A204.1 (cell line): ENCODE results near the gene GALNT18.

Experiments
- FAIRE-seq: peaks from 2 replicates; lab custom pipeline; 2012; peaks lifted over from hg19 to GRCh38; lab: Jason Lieb, UNC

GALNT18 gene

GRCh38 chr11:11494348-11494747 lies 127.5 kb downstream of the GALNT18 start:
- no peak for FAIRE-seq

DNA sequence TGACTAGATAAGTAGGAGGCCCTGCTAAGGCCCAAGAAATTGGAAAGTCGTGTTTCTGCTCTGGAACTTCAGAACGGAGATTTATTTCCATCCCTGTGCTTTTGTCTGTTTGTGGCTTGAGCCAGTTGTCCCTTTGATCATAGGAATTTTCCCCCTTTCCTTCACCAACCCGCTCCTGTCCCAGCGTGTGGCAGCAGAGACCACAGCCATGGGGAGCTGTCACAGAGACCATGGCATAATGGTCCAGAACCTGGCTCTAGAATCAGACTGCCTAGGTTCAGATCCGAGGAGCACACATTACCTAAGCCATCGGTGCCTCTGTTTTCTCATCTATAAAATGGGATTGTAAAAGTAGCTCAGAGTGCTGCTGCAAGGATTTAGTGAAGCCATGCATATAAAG lies 128.1 kb downstream of the GALNT18 start:
- FAIRE-seq = no peak

DNA sequence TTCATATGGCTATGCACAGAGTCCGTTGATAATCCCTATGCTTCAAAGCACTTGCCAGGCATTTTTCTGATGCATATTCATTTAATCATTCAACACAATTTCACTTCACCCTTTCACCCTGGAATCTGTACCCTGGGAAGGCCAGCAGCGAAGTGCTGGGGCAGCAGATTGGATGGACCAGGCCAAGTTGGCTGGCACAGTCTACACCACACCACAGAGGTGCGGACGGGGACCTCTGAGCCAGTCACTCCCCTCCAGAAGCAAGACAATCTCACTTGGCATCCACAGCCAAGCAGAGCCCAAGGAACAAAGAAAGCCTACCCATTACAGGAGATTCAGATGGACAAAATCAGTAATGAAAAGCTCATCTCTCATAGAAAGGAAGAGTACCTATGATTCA lies 130.2 kb downstream of the GALNT18 start:
- no peak for FAIRE-seq

DNA sequence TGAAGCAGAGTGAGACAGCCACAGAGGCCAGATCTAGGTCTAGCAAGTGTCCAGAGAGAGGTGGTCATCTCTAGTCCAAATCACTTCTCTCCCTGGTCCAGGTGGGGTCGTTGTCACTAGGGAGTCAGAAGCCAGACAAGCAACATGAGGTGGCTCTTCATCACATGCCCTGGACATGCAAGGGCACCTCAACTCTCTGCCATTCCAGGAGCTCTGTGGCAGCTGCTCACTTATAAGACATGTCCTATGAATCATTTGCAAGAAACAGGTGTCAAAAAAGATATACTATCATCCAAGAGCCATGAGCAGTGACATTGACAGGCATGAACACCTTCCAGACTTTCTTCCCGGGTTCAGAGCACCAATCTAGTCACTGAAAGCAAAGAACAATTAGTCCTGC lies 130.8 kb downstream of the GALNT18 start:
- no peak for FAIRE-seq

DNA sequence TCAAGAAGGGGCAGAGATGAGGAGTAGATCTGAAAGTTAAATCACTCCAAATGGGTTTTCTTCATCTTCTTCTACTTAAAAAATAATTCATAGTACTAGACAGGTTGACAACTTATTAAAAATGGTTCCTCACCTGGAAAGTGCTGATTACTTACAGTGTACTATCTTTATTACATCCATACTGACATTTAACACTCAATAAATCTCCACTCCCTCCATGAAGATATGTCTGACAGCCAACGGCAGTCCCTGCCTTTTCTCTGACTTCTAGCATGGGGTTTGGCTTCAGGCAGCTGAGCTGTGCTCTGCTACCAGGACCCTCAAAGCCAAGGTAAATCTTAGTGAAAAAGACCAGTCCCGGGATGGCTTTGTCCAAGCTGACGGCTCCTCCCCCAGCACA lies 135.4 kb downstream of the GALNT18 start:
- FAIRE-seq = no peak

DNA sequence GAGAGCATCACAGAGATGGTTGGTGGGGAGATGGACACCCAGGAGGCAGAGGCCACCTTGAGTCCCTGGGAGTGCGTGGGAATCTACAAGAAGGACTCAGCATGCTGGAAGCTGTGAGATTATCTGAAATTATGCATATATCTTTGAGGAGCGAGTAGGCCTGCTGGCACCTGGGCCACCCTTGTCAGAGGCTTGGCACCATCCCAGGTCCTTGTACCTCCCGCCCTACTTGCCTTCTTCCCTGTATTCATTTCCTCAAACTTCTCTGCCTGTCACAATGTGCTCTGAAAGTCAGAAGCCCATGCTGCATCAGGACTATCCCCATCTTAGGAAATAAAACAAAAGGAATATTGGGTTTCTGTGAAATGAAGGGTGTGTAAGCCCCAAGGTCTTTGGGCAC lies 135.8 kb downstream of the GALNT18 start:
- no peak for FAIRE-seq

- no peak for FAIRE-seq
Observed at GRCh38 chr11:11483627-11484026, 138.2 kb downstream of the GALNT18 start.

GRCh38 chr11:11482730-11483129 lies 139.1 kb downstream of the GALNT18 start:
- FAIRE-seq = no peak

DNA sequence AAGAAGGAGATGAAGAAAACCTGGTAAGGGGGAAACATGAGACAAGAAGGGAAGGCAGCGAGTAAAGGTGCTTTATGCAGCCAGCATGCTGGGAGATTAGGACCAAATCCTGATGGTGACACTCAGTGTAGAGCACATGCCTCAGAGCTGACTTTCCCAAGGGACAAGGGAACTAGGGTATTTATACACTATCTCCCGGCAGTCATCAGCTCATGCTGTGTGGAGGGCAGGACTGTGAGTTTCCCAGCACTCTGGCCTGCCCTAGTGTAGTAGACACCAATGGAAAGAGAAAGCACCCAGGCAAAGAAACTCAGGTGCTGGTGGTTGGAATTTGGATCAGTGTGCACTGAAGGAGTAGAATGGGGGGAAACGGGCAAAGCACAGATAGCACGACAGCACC lies 140.4 kb downstream of the GALNT18 start:
- no peak for FAIRE-seq

GRCh38 chr11:11480971-11481370 lies 140.8 kb downstream of the GALNT18 start:
- no peak for FAIRE-seq

DNA sequence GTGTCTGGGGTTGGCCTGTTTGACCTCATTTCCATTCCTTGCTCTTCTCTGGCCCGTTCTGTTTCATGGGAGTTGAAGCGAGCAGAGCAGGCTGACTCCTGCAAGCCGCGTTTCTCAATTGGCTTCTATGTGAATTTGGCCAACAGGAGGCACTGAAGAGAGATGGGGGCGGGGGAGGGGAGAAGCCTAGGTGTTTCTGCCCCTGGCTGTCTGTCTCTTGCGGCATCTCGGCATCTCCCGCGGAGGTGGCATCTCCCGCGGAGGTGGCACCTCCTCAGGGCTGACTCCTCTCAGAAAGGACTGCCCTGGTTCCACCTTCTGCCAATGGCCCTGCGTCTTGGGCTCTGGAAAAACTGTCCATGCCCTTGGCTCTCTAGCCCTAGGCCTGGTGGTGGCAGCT lies 143.1 kb downstream of the GALNT18 start:
- FAIRE-seq = no peak

DNA sequence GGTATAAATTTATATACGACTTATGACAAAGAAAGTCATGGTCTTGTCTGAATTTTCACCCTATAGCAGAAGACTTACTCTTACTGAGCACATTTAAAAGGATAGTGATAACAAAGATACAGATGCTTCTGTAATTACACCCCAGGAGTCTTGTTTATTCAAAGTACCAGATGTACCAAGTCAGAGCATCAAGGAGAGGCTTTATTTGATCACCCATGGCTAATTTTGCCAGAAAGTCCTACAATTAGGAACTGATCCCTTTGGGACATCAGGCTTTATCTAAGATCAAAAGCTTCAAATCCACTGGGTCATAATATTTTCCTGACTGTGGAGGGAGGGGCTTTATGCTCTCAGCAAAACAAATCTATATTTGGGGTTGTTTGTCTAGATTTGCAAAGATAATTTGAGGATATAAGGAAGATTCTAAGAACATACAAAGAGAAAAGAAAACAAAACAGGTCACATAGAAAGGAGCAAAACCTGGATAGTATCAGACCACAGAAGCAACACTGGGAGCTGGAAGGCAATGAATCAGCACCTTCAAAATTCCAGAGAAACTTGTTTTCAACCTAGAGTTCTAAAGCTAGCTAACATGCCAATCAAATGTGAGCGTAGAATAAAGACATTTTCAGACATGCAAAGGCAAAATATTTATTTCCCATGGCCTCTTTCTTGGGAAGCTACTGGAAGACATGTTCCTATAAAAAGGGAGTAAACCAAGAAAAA lies 143.9 kb downstream of the GALNT18 start:
- FAIRE-seq = no peak

DNA sequence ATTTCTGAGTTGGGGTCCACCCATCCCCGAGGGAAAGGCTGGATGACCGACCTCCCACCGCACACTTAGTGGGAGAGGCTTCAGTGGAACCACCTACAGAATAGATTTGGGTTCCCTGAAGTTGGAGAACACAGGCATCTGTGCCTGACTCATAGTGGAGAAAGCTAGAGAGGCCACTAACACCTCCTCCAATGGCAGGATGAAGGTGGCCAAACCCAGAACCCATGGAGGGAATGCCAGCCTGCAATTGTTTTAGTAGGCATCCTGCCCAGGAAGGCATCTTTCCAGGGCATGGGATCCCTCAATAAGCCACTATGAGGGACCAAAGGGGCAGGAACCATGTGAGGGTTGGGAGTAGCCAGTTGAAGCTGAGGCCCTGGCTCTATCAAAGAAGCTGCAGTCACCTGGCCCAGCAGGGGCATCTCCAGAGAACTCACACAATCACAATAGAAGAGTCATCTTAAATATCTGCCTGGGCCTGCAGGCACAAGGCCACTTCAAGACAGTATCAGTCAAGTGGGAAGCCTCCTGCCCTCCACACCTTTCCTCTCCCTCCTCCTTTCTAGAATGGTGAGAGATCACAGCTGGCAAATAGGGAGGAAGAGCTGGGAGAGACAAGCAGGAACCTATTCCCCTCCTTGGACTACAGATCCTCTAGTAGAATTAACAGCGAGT lies 144.7 kb downstream of the GALNT18 start:
- no peak for FAIRE-seq

DNA sequence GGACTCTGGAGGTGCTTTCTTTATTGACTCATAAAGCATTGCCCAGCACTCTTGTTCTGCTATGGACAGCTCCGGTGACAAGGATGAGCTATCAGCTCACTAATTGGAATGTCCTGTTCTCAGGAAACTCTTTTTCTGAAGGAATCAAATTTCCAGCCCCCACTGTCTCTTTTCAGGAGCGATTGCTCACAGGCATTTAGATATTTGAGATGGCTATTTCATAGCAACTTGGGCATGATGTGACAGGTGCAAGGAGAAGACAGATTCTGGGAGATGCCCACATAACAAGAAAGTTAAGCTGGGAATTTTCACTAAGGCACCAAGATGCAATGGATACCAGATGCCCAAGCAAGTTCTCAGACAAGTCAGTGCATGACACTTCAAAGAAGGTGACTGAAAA lies 145.3 kb downstream of the GALNT18 start:
- no peak for FAIRE-seq

DNA sequence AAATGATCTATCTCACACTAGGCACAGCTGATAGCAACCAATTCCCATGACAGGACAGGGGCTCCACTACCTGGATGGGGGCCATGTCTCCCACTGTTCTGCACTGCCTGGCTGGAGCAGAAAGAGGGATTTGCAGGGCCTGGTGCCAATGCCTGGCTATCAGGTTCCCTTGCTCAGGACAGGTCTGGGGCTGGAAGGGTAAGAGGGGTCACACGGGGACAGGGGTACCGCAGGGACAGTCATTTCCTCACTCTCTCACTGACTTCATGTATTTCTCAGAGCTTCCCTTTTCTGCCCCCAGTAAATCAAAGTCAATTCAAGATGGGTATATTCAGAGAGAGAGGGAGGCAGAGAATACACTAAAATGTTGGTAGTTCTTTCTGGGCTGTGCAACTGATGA lies 149.7 kb downstream of the GALNT18 start:
- FAIRE-seq = no peak

- FAIRE-seq = no peak
Observed at GRCh38 chr11:11471201-11471600, 150.6 kb downstream of the GALNT18 start.

DNA sequence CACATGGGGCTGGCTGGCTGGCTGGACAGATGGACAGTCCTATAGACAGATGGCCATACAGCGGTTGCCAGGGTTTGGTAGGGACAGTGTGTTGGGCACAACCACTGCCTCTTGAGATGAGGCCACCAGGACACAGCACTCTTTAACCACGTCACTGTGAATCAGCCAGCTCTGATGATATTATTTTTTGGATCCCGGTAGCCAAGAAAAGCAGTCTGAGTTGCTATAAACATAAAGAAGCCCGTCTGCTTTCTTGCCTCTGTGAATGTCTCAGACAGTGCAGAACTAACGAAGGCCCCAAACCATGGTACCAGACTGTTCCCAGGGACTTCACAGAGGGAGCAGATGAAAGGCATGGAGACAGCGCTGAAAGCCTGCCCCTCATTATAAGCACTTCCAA lies 152.9 kb downstream of the GALNT18 start:
- no peak for FAIRE-seq

DNA sequence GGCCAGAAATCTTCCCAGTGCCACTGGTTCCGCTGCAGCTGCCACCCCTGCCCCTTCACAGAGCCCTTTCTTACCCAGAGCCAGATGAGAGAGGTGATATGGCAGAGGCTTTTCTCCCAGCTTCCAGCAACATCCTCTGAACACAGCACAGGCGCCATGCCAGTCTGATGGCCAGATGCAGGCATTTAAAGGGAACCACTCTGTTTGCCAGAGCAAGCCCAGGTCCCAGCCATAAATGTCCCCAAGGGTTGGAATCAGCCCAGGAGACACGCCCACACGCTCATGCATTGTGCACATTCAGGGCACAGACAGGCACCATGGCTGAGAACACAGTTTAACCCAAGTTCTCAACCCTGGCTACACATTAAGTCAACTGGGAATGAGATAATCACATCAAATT lies 154.5 kb downstream of the GALNT18 start:
- no peak for FAIRE-seq

- FAIRE-seq = no peak
Observed at GRCh38 chr11:11464555-11464954, 157.2 kb downstream of the GALNT18 start.

DNA sequence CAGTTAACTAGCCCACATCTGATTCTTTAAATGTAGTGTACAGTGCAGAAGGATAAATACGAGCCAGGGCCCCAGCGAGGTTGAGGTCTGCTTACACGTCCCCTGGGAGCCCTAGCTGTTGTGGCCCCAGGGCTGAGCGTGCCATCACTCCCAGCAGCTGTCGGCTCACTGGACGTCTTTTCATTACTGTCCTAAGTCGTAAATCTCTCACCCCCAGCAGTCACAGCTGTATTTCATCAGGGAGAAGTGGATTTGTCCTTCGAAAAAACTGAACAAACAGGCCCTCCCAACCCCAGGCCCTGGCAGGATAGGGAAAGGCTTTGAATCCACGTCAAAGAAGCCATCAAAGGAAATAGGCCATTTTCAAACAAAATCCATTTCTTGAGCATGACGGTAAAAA lies 158.4 kb downstream of the GALNT18 start:
- FAIRE-seq = no peak

DNA sequence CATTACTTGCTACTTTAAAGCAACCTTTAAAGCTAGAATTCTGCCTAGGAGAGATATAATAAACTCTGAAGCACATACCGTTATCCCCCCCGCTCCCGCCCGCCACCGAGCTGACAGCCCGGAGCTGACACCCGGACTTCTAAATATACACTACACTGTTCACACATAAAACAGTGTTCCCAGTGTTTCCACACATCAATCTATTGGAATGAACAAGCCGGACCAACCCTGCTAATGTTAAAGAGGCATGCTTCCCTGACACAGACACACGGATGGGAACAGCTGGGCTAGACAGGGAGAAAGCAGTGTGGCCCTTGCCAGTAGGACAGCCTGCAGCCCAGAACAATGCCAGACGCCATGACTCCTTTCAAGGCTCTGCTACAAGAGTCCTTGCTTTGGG lies 160.3 kb downstream of the GALNT18 start:
- no peak for FAIRE-seq

- FAIRE-seq = no peak
Observed at GRCh38 chr11:11459578-11459977, 162.2 kb downstream of the GALNT18 start.

DNA sequence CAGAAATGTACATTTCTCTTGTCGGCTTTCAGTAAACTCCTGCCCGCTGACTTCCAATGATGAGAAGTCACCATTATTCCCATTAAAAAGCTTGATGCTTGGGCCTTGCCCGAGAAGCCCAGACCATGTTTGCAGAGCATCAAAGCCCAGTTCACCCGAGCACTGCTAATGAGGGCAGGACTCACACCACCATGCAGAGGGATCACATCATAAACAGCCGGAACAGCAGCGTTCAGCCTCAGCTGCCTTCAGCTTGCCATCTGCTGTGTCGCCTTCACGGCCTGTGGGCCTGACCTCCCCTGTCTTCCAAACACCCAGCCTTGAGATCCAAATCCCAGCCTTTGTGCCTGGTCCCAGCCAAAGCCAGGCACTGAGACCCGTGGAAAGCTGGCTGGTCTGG lies 163.3 kb downstream of the GALNT18 start:
- FAIRE-seq = no peak

- no peak for FAIRE-seq
Observed at GRCh38 chr11:11458001-11458400, 163.8 kb downstream of the GALNT18 start.
